Measurements from ENCODE around the gene TGM5.
"Not testable (repeated sequence)": the region's sequence is repeated elsewhere in the genome, so short reads cannot be mapped to it uniquely, and the experiment has no call there.

TGM5 gene

GRCh38 chr15:43214592-43215295 lies 52.0 kb downstream of the TGM5 start:
- DNase-seq, result no peak

GRCh38 chr15:43214169-43214568 lies 52.6 kb downstream of the TGM5 start:
- DNase-seq, result no peak

DNA sequence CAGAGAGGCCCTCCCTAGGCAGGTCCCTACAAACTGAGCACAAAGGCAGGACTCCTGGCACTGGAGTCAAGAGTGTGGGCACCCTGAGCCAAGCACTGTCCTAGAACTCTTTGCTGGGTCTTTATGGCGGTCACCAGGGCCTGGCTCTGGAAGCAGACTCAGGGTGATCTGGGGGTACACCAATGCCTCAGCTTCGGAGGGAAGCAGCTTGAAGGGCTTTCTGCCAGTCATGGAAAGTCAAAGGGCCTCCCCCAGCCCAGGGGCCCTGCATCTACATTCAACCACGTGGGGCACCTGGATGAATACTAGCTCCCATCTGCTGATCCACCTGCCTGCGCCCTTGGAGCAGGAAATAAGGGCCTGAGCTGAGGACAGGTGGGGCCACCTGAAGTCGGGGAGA lies 53.3 kb downstream of the TGM5 start:
- no peak for DNase-seq

DNA sequence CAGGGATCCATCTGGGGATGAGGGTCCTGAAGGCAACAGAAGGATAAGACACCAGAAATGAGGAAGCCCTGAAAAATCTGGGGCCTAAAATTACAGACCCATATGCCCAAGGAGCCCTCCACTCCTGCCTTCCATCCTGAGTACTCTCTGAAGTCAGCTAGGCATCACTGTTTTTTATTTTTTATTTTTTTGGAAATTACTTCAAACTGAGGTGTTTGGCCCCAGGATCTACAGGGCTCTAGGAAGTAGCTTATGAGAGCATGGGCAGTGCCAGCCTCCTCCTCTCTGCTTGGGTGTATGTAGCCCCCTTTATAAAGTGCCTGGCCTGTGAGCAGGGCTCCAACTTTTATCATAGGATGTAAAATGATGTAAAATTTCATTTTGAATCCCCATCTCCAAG lies 53.8 kb downstream of the TGM5 start:
- no peak for DNase-seq

- DNase-seq, result no peak
Measured at GRCh38 chr15:43212299-43212698, 54.4 kb downstream of the TGM5 start.

- no peak for DNase-seq
Measured at GRCh38 chr15:43211224-43211735, 55.4 kb downstream of the TGM5 start.

GRCh38 chr15:43210807-43211206 lies 55.9 kb downstream of the TGM5 start:
- DNase-seq, result no peak

DNA sequence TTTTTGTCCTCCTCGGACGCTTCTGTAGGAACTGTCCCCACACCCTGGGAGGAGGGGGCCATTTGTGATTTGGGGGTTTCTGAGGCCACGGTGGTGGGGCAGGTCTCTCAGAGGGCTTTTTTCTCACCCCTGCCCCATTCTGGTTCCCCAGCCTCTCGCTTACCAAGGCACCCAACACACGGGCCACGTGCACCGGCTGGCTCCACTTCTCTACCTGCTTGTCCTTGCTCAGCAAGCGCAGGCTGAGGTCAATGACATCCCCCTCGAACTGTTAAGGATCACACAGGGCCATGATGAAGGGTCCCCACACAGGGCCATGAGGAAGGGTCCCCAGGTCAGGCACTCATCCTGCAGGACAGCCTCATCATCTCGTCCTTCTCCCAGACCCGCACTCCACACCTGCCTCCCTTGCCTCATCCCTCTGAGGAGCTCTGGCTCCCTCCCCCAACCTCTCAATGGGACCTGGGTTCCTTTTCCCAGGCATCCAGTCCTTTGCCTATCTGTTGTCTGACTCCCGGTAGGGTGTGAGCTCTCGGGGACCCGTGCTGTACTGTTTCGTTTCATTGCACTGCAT lies 56.5 kb downstream of the TGM5 start:
- DNase-seq, result no peak

DNA sequence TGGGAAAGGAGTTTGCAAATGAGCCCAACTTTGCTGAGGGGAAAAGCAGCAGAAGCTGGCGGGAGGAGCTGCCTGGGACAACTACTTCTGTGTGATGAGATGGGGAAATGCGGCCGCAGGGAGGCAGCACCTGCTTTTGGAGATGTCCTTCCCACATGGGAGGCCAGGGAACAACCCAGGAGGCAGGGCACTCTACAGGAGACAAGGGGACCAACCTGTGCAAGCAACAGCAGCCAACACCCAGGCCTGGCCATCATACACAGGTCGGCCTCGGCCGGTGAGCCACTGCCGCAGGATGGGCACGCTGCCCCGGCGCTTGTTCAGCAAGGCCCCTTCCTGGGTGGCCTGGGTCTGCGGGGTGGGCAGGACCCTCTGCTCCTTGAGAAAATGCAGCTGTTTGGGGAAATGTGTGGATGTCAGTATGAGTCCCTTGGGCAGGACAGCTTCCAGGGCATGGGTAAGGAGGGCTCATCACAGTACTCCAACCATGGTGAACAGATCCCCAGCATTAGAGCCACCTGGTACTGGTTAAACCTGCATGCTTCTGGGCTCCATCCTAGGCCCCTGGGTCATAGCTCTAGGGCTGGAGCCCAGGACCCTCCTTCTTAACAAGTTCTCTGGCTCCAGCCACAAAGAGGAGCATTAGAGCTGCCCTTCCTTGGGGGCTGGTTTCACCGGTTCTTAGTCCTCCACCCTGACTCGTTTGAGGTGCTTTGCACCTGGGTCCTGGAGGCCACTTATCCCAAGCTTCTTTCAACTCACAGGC lies 57.5 kb downstream of the TGM5 start:
- DNase-seq, result no peak

- no peak for DNase-seq
Measured at GRCh38 chr15:43208052-43209002, 58.4 kb downstream of the TGM5 start.

- no peak for DNase-seq
Measured at GRCh38 chr15:43207024-43207423, 59.7 kb downstream of the TGM5 start.

DNA sequence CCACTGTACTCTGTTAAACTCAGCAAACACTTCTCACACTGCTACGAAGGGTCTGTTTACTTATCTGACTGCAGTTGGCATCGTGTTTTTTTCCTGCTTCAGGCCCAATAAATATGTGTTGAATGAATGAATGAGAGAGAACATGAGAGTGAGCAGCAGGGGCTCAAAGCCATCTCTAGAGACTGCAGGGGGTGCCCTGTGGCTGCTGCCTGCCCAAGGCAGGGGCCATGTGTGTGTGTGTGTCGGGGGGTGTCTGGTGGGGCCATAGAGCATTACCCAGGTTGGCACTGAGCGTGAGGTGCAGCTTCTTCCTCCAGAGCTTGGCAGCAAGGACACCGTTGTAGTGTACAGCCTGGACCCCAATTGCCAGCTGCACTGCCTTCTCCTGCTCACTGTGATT lies 60.7 kb downstream of the TGM5 start:
- DNase-seq, result no peak

DNA sequence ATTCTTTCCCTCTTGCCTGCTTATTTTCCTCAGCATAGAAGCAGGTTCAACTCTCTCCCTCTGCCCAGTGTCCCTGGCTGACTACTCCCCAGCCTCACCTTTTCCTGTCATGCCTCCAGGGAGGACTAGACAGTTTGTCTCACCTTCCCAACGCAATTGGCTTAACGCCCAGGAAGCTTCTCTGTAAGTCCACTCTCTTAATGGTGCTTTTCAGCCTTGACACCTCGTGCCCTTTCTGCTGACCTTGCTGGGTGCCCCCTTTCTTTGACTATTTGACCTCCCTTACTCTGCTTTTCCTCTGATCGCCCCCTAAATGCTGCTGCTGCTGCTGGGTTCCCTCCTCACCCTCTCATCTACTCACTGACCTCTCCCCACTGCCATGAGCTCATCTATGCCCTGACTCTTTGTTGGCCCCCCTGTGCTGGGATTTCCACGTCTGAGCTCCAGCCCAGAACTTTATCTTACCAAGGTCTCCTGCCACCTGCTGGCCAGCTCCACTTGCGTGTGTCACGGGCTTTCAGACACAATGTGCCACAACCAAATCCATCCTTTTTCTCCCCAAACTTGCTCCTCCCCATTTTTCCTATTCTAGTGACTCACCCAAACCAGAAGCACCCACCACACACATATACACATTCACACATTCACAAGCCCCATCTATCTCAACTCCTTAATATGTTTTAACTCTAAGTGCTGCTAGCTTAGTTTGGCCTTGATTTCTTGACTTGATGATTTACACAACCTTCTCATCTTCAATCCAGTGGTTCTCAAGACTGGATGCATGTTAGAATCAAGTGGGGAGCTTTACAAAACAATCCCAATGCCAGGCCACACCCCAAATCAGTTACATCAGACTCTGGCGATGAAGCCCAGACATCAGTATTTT lies 62.5 kb downstream of the TGM5 start:
- peak; percentile 48 for DNase-seq

DNA sequence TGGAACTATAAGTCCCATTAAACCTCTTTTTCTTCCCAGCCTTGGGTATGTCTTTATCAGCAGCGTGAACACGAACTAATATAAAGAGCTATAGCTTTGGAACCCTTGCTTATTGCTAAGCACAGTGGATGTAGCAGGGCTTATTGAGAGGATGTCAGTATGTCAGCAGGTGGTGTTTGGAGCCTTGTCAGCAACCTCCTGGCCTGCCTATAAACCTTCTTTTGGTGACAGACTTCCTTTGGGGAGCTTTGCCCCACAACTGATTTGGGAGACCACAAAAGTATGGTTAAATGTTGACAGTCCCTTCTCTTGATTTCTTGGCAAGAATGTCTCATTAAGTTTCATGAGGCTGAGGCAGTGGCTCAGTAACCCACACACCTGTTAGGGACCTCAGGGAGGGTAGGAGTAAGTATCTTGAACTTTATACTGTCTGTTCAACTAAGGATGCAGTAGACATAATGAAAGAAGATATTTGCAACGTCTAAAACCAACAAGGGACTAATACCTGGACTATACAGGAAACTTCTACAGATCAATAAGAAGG lies 66.7 kb downstream of the TGM5 start:
- DNase-seq, result no peak

DNA sequence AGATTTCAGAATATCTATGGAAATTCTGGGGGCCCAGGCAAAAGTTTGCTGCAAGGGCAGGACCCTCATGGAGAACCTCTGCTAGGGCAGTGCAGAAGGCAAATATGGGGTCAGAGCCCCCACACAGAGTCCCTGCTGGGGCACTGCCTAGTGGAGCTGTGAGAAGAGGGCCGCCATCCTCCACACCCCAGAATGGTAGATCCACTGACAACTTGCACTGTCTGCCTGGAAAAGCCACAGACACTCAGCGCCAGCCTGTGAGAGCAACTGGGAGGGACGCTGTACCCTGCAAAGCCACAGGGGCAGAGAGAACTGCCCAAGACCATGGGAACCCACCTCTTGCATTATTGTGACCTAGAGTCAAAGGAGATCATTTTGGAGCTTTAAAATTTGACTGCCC lies 67.7 kb downstream of the TGM5 start:
- no peak for DNase-seq

GRCh38 chr15:43198556-43198955 lies 68.2 kb downstream of the TGM5 start:
- not testable (repeated sequence) for DNase-seq

- DNase-seq, result not testable (repeated sequence)
Measured at GRCh38 chr15:43197773-43198172, 69.0 kb downstream of the TGM5 start.

DNA sequence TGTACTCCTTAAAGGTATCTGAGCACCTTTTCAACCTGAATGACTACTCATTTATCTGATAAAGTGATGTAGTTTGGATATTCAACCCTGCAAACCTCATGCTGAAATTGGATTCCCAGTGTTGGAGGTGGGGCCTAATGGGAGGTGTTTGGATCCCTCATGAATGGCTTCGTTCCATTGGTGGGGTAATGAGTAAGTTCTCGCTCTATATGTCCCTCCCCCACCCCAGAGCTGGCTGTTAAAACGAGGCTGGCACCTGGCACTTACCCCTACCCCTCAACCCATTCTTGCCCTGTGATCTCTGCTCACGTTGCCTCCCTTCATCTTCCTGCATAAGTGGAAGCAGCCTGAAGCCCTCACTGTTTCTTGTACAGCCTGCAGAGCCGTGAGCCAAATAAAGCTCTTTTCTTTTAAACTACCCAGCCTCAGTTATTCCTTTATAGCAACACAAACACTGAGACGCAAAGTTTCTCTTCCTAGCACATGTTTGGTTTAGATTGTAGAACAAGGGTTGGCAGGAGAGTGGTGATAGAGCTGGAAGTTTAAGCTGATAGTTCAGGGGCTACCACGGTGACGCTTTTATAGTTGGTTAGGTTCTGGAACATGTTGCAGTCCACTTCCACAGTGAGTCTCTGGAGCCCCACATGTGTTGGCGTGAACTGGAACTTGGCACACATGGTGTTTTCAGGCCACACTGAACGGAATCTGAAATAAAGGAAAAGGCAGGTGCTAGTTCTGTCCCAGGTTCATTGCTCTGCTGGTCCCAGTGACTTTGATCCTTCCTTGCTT lies 69.8 kb downstream of the TGM5 start:
- no peak for DNase-seq

GRCh38 chr15:43194795-43195194 lies 71.9 kb downstream of the TGM5 start:
- no peak for DNase-seq

- no peak for DNase-seq
Measured at GRCh38 chr15:43193710-43194109, 73.0 kb downstream of the TGM5 start.

DNA sequence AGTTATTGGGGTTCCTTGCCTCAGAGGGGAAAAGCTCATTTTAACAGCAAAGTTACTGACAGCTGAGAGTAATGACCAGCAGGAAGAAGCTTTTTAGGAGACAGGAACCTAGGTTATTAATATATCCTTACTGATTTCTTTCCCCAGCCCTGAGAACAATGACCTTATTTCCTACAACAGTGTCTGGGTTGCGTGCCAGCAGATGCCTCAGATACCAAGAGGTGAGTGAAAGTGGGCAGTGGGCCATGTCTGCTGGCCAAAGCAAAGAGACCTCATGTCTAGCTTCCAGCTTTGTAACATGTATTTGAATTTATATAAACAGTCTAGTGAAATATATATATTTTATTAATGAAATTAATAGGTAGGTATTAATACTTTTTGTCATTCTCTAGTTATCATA lies 76.5 kb downstream of the TGM5 start:
- DNase-seq, result no peak

Measured in CD4-positive, alpha-beta T cell treated with Interleukin-12 subunit alpha and Interleukin-12 subunit beta, for 1 hour (primary cell).